ENCODE results near the gene KCTD7.
A peak's percentile ranks its signal among the peaks of the same experiment; 100 is the strongest.
"Not testable (repeated sequence)": the region's sequence is repeated elsewhere in the genome, so short reads cannot be mapped to it uniquely, and the experiment has no call there.

KCTD7 gene

GRCh38 chr7:66629222-66630062 is 761 bp downstream of the KCTD7 start:
- peak overlapping the region; percentile 69 to 95 for H3K27ac Mint-ChIP-seq
- ATAC-seq (replicated peaks) = peak; percentile 7
- peaks cover 33% of the 10 kb centered on the region for H3K36me3 Mint-ChIP-seq (ENCODE audit: insufficient read depth)
- no peaks in the 10 kb centered on the region for H3K27me3 Mint-ChIP-seq
- peak overlapping the region; percentile 78 to 89 for H3K4me3 Mint-ChIP-seq
- peak in 1 of 3 experiments; percentile 7 for DNase-seq
- peaks cover 35 to 46% of the 10 kb centered on the region in 2 donors for H3K4me1 Mint-ChIP-seq (ENCODE audit: low read depth in 2 of 2)
- H3K9me3 Mint-ChIP-seq = no peaks in the 10 kb centered on the region

DNA sequence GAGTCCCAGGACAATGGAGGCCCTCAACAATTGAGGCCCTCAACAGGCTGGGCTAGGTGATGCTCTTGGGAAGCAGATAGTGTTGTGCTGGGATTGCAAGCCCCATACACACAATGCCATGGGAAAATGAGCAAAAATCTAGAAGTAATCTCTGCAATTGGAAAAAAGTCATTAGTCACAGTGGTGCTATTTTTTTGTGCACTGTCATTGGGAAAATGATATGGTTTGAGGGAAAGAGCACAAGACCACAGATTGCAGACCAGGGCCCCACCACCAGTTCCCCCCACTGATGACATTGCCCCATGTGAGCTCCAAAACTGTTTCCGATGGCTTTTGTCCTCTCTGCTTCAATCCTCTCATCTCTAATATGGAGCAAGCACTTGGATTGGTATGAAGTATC is 1.9 kb downstream of the KCTD7 start:
- no peak for ATAC-seq (replicated peaks)
- Mint-ChIP-seq H3K36me3 (ENCODE audit: insufficient read depth) (peaks cover 43% of the 10 kb centered on the region), H3K9me3 (no peaks in the 10 kb centered on the region), H3K27me3 (no peaks in the 10 kb centered on the region), H3K4me3 (peak overlapping the region; percentile 78 to 89), H3K4me1 (ENCODE audit: low read depth in 2 of 2) (peaks cover 38 to 49% of the 10 kb centered on the region in 2 donors), H3K27ac (peak overlapping the region; percentile 69 to 95)
- DNase-seq = no peak

DNA sequence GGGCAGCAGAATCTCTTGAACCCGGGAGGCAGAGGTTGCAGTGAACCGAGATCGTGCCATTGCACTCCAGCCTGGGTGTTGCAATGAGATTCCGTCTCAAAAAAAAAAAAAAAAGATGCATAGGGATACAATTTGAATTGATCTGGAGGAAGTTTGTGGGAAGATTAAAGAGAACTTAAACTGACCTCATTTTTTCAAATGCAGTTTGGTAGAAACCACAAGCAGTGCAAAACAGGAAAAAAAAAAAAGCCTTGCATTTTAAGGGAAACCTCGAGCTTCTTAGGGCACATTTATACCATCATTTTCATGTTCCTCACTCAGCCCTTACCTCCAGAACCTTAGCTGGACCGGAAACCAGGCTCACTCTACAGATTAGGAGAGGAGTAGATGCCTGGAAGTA is 2.8 kb downstream of the KCTD7 start:
- H3K4me3 Mint-ChIP-seq = peak overlapping the region; percentile 78 to 89
- H3K27me3 Mint-ChIP-seq = no peaks in the 10 kb centered on the region
- H3K9me3 Mint-ChIP-seq = no peaks in the 10 kb centered on the region
- H3K4me1 Mint-ChIP-seq (ENCODE audit: low read depth in 2 of 2) = peaks cover 38 to 52% of the 10 kb centered on the region in 2 donors
- peaks cover 50% of the 10 kb centered on the region for H3K36me3 Mint-ChIP-seq (ENCODE audit: insufficient read depth)
- H3K27ac Mint-ChIP-seq = peak overlapping the region; percentile 87 to 95
- ATAC-seq (replicated peaks) (no peak), DNase-seq (no peak)

DNA sequence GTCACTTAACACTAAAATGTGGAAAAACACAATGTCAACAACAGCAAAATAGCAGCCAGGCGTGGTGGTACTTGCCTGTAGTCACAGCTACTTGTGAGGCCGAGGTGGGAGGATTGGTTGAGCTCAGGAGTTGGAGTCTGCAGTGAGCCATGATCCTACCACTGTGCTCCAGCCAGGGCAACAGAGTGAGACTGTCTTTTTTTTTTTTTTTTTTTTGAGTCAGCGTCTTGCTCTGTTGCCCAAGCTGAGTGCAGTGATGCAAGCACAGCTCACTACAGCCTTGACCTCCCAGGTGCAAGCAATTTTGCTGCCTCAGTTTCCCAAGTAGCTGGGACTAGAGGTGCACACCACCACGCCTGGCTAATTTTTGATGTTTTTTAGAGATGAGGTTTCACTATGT is 6.1 kb downstream of the KCTD7 start:
- Mint-ChIP-seq H3K4me1 (ENCODE audit: low read depth in 2 of 2) (peaks cover 37 to 47% of the 10 kb centered on the region in 2 donors), H3K4me3 (peak overlapping the region in 1 of 2 donors; percentile 20), H3K27ac (peak overlapping the region in 1 of 2 donors; percentile 81), H3K27me3 (no peaks in the 10 kb centered on the region), H3K9me3 (no peaks in the 10 kb centered on the region), H3K36me3 (ENCODE audit: insufficient read depth) (peaks cover 74% of the 10 kb centered on the region)
- DNase-seq (no peak), ATAC-seq (replicated peaks) (no peak)

DNA sequence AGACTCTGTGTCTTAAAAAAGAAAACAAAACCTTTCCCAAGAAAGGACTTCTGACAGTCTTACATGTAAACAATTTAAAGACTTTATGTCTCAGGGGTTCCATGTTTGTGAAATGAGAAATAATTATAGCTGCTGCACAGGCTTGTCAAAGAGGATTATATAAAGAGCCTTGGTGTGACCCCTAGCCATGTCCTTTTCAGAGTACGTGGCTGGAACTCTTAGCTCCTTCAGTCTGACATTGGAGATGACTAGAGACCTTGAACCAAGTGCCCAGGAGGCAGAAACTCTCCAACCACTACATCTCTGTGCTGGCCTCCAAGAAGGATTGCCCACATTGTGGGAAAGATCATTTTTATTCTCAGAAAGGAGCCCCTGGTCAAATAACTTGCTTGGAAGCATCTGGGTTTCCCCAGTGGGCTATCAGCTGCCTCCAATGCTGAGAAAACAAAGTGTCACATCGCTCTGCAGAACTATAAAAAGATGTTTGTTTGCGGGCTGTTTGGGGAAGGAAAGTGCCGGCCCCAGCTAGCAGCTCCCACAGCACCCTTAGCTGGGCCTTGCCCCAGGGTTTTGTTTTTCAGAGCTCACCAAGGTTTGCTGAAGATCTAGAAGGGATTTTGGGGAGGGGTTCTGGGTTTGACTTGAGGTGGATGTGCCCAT is 6.8 kb downstream of the KCTD7 start:
- H3K9me3 Mint-ChIP-seq, H3K27me3 Mint-ChIP-seq, DNase-seq: not testable (repeated sequence)
- Mint-ChIP-seq H3K4me3 (peak overlapping the region in 1 of 2 donors; percentile 20), H3K27ac (peak overlapping the region in 1 of 2 donors; percentile 81), H3K4me1 (ENCODE audit: low read depth in 2 of 2) (peaks cover 37 to 43% of the 10 kb centered on the region in 2 donors), H3K36me3 (ENCODE audit: insufficient read depth) (peaks cover 75% of the 10 kb centered on the region)
- ATAC-seq (replicated peaks) = peak; percentile 13

DNA sequence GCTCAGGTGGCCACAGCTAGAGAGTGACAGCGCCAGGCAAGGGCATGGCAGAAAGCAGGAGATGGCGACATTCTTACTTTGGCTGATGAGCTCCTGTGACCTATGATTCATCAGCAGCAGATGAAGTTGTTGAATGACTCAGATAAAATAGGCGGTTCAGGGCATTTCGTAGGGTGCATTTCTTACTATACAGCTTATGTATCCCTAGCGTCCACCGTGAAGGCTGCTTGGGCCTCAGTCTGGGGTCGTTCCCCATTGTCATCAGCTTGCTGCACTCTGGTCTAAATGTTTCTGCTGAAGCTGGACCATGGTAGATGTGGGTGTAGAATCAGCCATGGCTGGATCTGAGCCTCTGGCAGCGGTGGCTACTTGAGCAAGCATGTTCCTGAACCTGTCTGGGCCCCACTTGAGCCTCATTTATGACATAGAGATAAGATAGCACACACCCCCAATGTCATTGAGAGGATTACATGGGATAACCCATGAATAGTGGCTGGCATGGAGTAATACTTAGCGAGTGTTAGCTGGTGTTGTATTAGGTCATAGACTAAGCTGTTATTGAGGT is 7.4 kb downstream of the KCTD7 start:
- DNase-seq = not testable (repeated sequence)

DNA sequence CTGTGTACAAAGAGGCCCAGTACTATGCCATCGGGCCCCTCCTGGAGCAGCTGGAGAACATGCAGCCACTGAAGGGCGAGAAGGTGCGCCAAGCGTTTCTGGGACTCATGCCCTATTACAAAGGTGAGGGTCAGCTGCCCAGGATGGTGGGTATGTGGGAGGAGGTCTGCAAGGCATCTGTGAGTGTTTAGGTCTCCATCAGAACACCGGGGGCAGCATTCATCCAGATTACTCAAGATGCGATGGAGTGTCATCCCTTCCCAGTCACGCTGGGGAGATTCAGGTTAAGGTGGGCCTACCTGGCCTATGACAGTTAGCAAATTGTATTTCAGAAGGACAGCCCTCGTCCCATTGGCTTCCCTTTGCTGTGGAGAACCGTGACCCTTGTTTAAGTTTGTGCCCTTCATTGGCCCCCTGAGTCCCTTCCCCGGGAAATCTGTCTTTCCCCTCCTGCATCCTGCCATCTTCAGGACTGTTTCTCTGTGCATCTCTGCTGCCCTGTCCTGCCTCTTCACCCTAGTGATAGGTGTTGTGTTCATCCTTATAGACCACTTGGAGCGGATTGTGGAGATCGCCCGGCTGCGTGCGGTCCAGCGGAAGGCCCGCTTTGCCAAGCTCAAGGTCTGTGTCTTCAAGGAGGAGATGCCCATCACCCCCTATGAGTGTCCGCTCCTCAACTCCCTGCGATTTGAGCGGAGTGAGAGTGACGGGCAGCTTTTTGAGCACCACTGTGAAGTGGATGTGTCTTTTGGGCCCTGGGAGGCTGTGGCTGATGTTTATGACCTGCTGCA is 9.8 kb downstream of the KCTD7 start:
- H3K27me3 Mint-ChIP-seq = no peaks in the 10 kb centered on the region
- H3K27ac Mint-ChIP-seq = peak overlapping the region; percentile 46 to 51
- no peak for ATAC-seq (replicated peaks)
- DNase-seq = no peak
- no peaks in the 10 kb centered on the region for H3K9me3 Mint-ChIP-seq
- H3K36me3 Mint-ChIP-seq (ENCODE audit: insufficient read depth) = peaks cover 69% of the 10 kb centered on the region
- peaks cover 23 to 28% of the 10 kb centered on the region in 2 donors for H3K4me1 Mint-ChIP-seq (ENCODE audit: low read depth in 2 of 2)
- no peak overlapping the region for H3K4me3 Mint-ChIP-seq

More for the DNA sequence above, 7.4 kb downstream of the KCTD7 start:
- not testable (repeated sequence) for H3K4me3 Mint-ChIP-seq, H3K27me3 Mint-ChIP-seq, H3K9me3 Mint-ChIP-seq
- H3K4me1 Mint-ChIP-seq (ENCODE audit: low read depth in 2 of 2) = peaks cover 32 to 38% of the 10 kb centered on the region in 2 donors
- H3K27ac Mint-ChIP-seq = peak overlapping the region; percentile 17 to 79
- ATAC-seq (replicated peaks) = peak; percentile 50
- H3K36me3 Mint-ChIP-seq (ENCODE audit: insufficient read depth) = peaks cover 79% of the 10 kb centered on the region

GRCh38 chr7:66639773-66640172 is 11.1 kb downstream of the KCTD7 start:
- peaks cover 17 to 30% of the 10 kb centered on the region in 2 donors for H3K4me1 Mint-ChIP-seq (ENCODE audit: low read depth in 2 of 2)
- H3K4me3 Mint-ChIP-seq = no peak overlapping the region
- H3K27ac Mint-ChIP-seq = peak overlapping the region; percentile 51 to 90
- no peak for DNase-seq
- no peaks in the 10 kb centered on the region for H3K27me3 Mint-ChIP-seq
- peaks cover 65% of the 10 kb centered on the region for H3K36me3 Mint-ChIP-seq (ENCODE audit: insufficient read depth)
- ATAC-seq (replicated peaks) = no peak
- no peaks in the 10 kb centered on the region for H3K9me3 Mint-ChIP-seq

DNA sequence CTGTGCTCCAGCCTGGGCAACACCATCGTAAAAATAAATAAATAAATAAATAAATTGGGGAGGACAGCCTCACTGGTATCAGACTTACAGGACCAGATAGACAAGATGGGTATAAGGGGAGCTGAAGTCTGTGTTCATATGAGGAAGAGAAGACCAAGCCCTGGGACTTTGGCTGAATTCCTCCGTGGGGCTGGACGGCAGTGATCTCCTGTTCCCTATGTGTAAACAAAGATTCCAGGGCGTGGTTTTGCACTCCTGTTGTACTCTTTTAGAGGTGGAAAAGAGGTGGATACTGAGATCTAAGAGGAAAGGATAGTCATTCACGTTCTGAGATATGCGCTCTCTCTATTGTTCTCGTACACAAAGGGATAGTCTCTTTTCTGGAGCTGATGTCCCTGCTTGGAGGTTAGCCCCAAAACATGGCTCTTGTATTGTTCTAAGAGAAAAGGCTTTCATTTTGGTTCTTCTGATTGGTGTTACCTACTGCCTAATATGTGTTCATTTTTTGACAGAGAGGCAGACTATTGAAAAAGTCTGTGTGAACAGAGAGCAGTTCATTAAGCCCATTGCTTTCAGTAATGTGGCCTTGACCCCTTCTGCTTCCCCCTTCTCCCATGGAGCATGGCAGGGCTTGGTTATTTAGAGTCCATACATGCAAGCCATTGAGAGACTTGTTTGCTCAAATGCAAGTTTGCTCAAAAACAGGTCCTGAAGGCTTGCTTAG is 12.3 kb downstream of the KCTD7 start:
- H3K4me3 Mint-ChIP-seq = no peak overlapping the region
- H3K4me1 Mint-ChIP-seq (ENCODE audit: low read depth in 2 of 2) = peaks cover 17 to 34% of the 10 kb centered on the region in 2 donors
- peak overlapping the region; percentile 80 to 90 for H3K27ac Mint-ChIP-seq
- no peaks in the 10 kb centered on the region for H3K9me3 Mint-ChIP-seq
- H3K27me3 Mint-ChIP-seq = no peaks in the 10 kb centered on the region
- DNase-seq (no peak), ATAC-seq (replicated peaks) (no peak)
- peaks cover 67% of the 10 kb centered on the region for H3K36me3 Mint-ChIP-seq (ENCODE audit: insufficient read depth)

DNA sequence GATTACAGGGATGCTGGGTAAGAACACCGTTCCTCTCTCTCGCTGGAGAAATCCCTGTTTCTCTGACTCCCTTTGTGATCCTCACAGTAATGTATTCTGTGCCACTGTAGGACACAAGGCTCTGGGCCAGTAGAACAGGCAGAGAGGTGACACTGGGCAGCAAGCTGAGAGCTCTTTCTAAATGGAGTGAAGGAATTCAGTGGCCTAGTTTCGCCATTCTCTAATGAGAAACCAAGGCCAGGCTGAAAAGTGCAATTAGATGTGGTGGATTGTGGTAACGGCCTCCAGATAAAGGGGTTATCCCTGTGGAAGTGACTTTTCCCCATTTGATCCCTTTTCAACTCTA is 12.8 kb downstream of the KCTD7 start:
- Mint-ChIP-seq H3K27ac (peak overlapping the region; percentile 8 to 80), H3K27me3 (no peaks in the 10 kb centered on the region), H3K4me1 (ENCODE audit: low read depth in 2 of 2) (peaks cover 14 to 34% of the 10 kb centered on the region in 2 donors), H3K9me3 (no peaks in the 10 kb centered on the region), H3K36me3 (ENCODE audit: insufficient read depth) (peaks cover 67% of the 10 kb centered on the region), H3K4me3 (no peak overlapping the region)
- ATAC-seq (replicated peaks) (no peak), DNase-seq (no peak)

GRCh38 chr7:66642186-66642585 is 13.5 kb downstream of the KCTD7 start:
- ATAC-seq (replicated peaks) (no peak), DNase-seq (no peak)
- peaks cover 61% of the 10 kb centered on the region for H3K36me3 Mint-ChIP-seq (ENCODE audit: insufficient read depth)
- H3K4me1 Mint-ChIP-seq (ENCODE audit: low read depth in 2 of 2) = peaks cover 17 to 34% of the 10 kb centered on the region in 2 donors
- no peak overlapping the region for H3K4me3 Mint-ChIP-seq
- H3K9me3 Mint-ChIP-seq = no peaks in the 10 kb centered on the region
- H3K27ac Mint-ChIP-seq = peak overlapping the region; percentile 77 to 92
- H3K27me3 Mint-ChIP-seq = no peaks in the 10 kb centered on the region

- no peak for ATAC-seq (replicated peaks)
- DNase-seq = no peak
- H3K27me3 Mint-ChIP-seq = no peaks in the 10 kb centered on the region
- no peaks in the 10 kb centered on the region for H3K9me3 Mint-ChIP-seq
- peak overlapping the region; percentile 77 to 92 for H3K27ac Mint-ChIP-seq
- H3K4me1 Mint-ChIP-seq (ENCODE audit: low read depth in 2 of 2) = peaks cover 17 to 34% of the 10 kb centered on the region in 2 donors
- no peak overlapping the region for H3K4me3 Mint-ChIP-seq
- peaks cover 59% of the 10 kb centered on the region for H3K36me3 Mint-ChIP-seq (ENCODE audit: insufficient read depth)
These were observed 14.3 kb downstream of the KCTD7 start for GRCh38 chr7:66642932-66643331.
